Mesendoderm (in vitro differentiated cells): Measurements from ENCODE around the gene IRAK1BP1.
"Not testable (repeated sequence)": the region's sequence is repeated elsewhere in the genome, so short reads cannot be mapped to it uniquely, and the experiment has no call there.

Source experiments
- DNase-seq: peaks from one replicate; pipeline ENCODE4 v3.0.0; 2013
- H2AK5ac ChIP-seq: 2 replicates; pipeline ENCODE4 v1.6.1; 2013; ENCODE audit warnings: low read length, inconsistent platforms
- H2BK120ac ChIP-seq: 2 replicates; pipeline ENCODE4 v1.6.1; 2013; ENCODE audit warnings: low read depth, mild to moderate bottlenecking, low read length, moderate library complexity, mixed read lengths
- H2BK15ac ChIP-seq: replicated peaks from 2 replicates; pipeline ENCODE4 v1.6.1; 2013; ENCODE audit warnings: low read depth, mild to moderate bottlenecking, moderate library complexity
- H2BK5ac ChIP-seq: 2 replicates; pipeline ENCODE4 v1.6.1; 2013; ENCODE audit warnings: low read length, inconsistent platforms
- H3K18ac ChIP-seq: 2 replicates; pipeline ENCODE4 v1.6.1; 2013; ENCODE audit warnings: mild to moderate bottlenecking, low read length, mixed read lengths
- H3K23ac ChIP-seq: one replicate; pipeline ENCODE4 v1.6.1; 2013; ENCODE audit warnings: low read length
- H3K27ac ChIP-seq: 2 replicates; pipeline ENCODE4 v1.5.1; 2013; ENCODE audit warnings: low read depth, mild to moderate bottlenecking, inconsistent platforms, low read length, moderate library complexity
- H3K27me3 ChIP-seq: 2 replicates; pipeline ENCODE4 v1.6.1; 2013; ENCODE audit warnings: low read length, control low read depth, mild to moderate bottlenecking, inconsistent platforms; ENCODE audit not compliant: insufficient read depth, poor library complexity
- H3K36me3 ChIP-seq: 2 replicates; pipeline ENCODE4 v1.6.1; 2013; ENCODE audit warnings: low read length, inconsistent platforms; ENCODE audit not compliant: control insufficient read depth, insufficient read depth
- H3K4ac ChIP-seq: one replicate; pipeline ENCODE4 v1.6.1; 2013; ENCODE audit warnings: low read depth, mild to moderate bottlenecking, low read length, moderate library complexity
- H3K4me1 ChIP-seq: 2 replicates; pipeline ENCODE4 v1.6.1; 2013; ENCODE audit warnings: low read depth, low read length, inconsistent platforms; ENCODE audit not compliant: control insufficient read depth
- H3K4me2 ChIP-seq: 2 replicates; pipeline ENCODE4 v1.6.1; 2013; ENCODE audit warnings: low read length
- H3K4me3 ChIP-seq: 2 replicates; pipeline ENCODE4 v1.5.1; 2013; ENCODE audit warnings: mild to moderate bottlenecking, low read length
- H3K56ac ChIP-seq: one replicate; pipeline ENCODE4 v1.6.1; 2013; ENCODE audit warnings: low read length
- H3K79me1 ChIP-seq: 2 replicates; pipeline ENCODE4 v1.6.1; 2013; ENCODE audit warnings: low read length, inconsistent platforms
- H3K79me2 ChIP-seq: 2 replicates; pipeline ENCODE4 v1.6.1; 2013; ENCODE audit warnings: mild to moderate bottlenecking, low read length; ENCODE audit not compliant: control insufficient read depth, insufficient read depth
- H3K9ac ChIP-seq: 2 replicates; pipeline ENCODE4 v1.6.1; 2013; ENCODE audit warnings: low read length, inconsistent platforms
- H4K5ac ChIP-seq: one replicate; pipeline ENCODE4 v1.6.1; 2013; ENCODE audit warnings: low read length
- H4K8ac ChIP-seq: one replicate; pipeline ENCODE4 v1.6.1; 2013; ENCODE audit warnings: low read depth, mild to moderate bottlenecking, control low read depth, low read length, moderate library complexity
- WGBS: extraction: QIAGEN DNeasy Blood & Tissue Kit; methylation state at CpG from one replicate; pipeline ENCODE4 v1.1.7; 2013; ENCODE audit warnings: low lambda C conversion rate, missing lambda C conversion rate; ENCODE audit not compliant: insufficient coverage; ENCODE audit errors: extremely low coverage; 5-methylcytosine and 5-hydroxymethylcytosine counted together

IRAK1BP1 gene

DNA sequence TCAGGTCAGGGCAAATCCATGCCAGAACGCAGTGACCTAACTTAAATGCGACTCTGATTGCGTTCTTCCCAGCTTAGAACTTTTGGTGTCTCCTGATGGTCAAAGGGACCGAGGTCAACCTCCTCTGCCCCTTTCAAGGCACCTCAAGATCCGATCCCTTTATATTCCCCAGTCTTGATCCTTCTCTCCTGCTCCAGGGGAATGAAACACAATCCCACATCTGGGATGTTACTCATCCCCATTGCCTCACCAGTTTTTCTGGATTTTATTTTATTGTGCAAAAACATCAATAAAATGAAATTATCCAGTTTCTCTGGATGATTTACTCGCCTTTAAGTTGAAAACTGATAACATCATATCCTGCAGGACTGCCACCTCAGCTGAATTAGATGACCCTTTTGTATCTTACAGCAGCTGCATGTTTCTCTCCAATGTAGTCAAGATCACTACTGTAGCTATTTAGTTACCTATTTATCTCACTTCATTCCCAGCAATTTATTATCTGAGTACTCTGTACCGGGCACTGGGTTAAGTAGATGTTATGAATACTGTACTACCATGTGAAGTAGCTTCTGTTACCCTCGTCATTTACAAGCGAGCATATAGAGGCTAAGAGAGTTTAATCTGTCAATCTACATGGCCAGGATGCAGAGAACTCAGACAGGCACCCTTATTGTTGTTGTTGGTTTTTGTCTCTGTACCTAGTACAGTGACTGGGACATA lies 44.0 kb downstream of the IRAK1BP1 start:
- H3K27me3 ChIP-seq: no peaks in the 10 kb centered on the region
- no peak overlapping the region for H2BK120ac ChIP-seq

DNA sequence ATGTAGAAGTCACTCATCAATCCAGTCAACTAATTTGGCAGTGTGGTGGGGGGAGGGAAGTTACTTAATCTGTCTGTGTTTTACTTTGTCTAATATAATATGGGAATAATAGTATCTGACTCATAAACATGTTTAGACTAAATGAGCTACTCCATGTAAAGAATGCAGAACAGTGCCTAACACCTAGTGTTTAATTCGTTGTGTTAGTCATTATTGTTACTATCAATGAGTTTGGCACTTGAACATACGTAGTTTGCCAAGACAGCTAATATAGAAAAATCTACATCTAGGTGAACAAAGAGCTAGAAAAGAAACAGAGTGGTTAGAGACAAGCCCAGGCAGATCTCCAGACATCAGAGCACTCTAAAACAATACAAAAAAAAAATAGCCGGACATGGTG lies 49.1 kb downstream of the IRAK1BP1 start:
- H3K9ac ChIP-seq: no peak overlapping the region
- no peak overlapping the region for H3K27ac ChIP-seq
- WGBS: no CpG with 5 or more reads among the region's 3 CpGs
- H4K8ac ChIP-seq: no peak overlapping the region
- no peaks in the 10 kb centered on the region for H3K79me1 ChIP-seq
- no peak for DNase-seq
- no peak overlapping the region for H3K18ac ChIP-seq
- H2BK120ac ChIP-seq: no peak overlapping the region
- no peak overlapping the region for H2BK5ac ChIP-seq
- no peaks in the 10 kb centered on the region for H3K27me3 ChIP-seq
- H3K79me2 ChIP-seq: no peaks in the 10 kb centered on the region
- H3K56ac ChIP-seq: no peak overlapping the region
- H4K5ac ChIP-seq: no peak overlapping the region
- no peak overlapping the region for H3K4ac ChIP-seq
- H3K23ac ChIP-seq: no peak overlapping the region
- no peaks in the 10 kb centered on the region for H3K36me3 ChIP-seq
- no peak overlapping the region for H2AK5ac ChIP-seq
- H3K4me2 ChIP-seq: no peak overlapping the region
- H3K4me3 ChIP-seq: no peak overlapping the region
- no peak overlapping the region for H2BK15ac ChIP-seq
- H3K4me1 ChIP-seq: no peaks in the 10 kb centered on the region

More for the DNA sequence above, 44.0 kb downstream of the IRAK1BP1 start:
- no peak overlapping the region for H2AK5ac ChIP-seq
- no peak overlapping the region for H3K27ac ChIP-seq
- H3K23ac ChIP-seq: no peak overlapping the region
- no peak overlapping the region for H2BK15ac ChIP-seq
- no peaks in the 10 kb centered on the region for H3K79me2 ChIP-seq
- no peak overlapping the region for H4K8ac ChIP-seq
- DNase-seq: no peak
- no peak overlapping the region for H3K56ac ChIP-seq
- H3K4ac ChIP-seq: no peak overlapping the region
- H3K4me3 ChIP-seq: no peak overlapping the region
- no CpG with 5 or more reads among the region's 9 CpGs for WGBS
- H3K4me1 ChIP-seq: no peaks in the 10 kb centered on the region
- no peak overlapping the region for H3K9ac ChIP-seq
- H3K18ac ChIP-seq: no peak overlapping the region
- no peak overlapping the region for H3K4me2 ChIP-seq
- no peaks in the 10 kb centered on the region for H3K79me1 ChIP-seq
- no peak overlapping the region for H2BK5ac ChIP-seq
- no peak overlapping the region for H4K5ac ChIP-seq
- no peaks in the 10 kb centered on the region for H3K36me3 ChIP-seq

DNA sequence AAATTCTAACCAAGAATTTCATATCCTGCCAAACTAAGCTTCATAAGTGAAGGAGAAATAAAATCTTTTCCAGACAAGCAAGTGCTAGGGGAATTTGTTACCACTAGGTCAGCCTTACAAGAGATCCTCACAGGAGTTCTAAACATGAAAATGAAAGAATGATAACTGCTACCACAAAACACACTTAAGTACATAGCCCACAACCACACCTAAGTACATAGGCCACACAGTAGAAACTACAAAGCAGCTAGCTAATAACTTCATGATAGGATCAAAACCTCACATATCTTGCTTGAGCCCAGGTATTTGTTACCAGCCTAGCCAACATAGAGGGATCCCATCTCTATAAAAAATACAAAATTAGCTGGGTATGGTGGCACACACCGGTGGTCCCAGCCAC lies 50.4 kb downstream of the IRAK1BP1 start:
- H2BK15ac ChIP-seq: no peak overlapping the region
- no peak overlapping the region for H3K9ac ChIP-seq
- DNase-seq: no peak
- no peaks in the 10 kb centered on the region for H3K4me1 ChIP-seq
- H3K23ac ChIP-seq: no peak overlapping the region
- no CpG with 5 or more reads among the region's 1 CpG for WGBS
- H2AK5ac ChIP-seq: no peak overlapping the region
- H4K5ac ChIP-seq: no peak overlapping the region
- H3K56ac ChIP-seq: no peak overlapping the region
- no peak overlapping the region for H2BK120ac ChIP-seq
- no peaks in the 10 kb centered on the region for H3K79me1 ChIP-seq
- H3K27me3 ChIP-seq: no peaks in the 10 kb centered on the region
- H3K27ac ChIP-seq: no peak overlapping the region
- no peaks in the 10 kb centered on the region for H3K79me2 ChIP-seq
- no peak overlapping the region for H3K4me3 ChIP-seq
- H3K36me3 ChIP-seq: no peaks in the 10 kb centered on the region
- no peak overlapping the region for H2BK5ac ChIP-seq
- no peak overlapping the region for H3K4me2 ChIP-seq
- no peak overlapping the region for H3K4ac ChIP-seq
- no peak overlapping the region for H4K8ac ChIP-seq
- H3K18ac ChIP-seq: no peak overlapping the region

DNA sequence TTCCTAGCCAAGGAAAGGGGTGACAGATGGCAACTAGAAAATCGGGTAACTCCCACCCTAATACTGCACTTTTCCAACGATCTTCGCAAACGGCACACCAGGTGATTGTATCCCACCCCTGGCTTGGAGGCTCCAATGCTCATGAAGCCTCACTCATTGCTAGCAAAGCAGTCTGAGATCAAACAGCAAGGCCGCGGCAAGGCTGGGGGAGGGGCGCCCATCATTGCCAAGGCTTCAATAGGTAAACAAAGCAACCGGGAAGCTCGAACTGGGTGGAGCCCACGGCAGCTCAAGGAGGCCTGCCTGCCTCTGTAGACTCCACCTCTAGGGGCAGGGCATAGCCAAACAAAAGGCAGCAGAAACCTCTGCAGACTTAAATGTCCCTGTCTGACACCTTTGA lies 53.8 kb downstream of the IRAK1BP1 start:
- not testable (repeated sequence) for H2BK5ac ChIP-seq, H3K4ac ChIP-seq, H3K79me2 ChIP-seq, H3K4me1 ChIP-seq, H3K4me3 ChIP-seq, H3K18ac ChIP-seq, H3K23ac ChIP-seq, H2BK15ac ChIP-seq, H3K56ac ChIP-seq, H3K4me2 ChIP-seq, H3K27ac ChIP-seq, H3K27me3 ChIP-seq, DNase-seq, H4K8ac ChIP-seq, H3K79me1 ChIP-seq, H3K9ac ChIP-seq, H2AK5ac ChIP-seq, H4K5ac ChIP-seq, H3K36me3 ChIP-seq, H2BK120ac ChIP-seq
- WGBS: no CpG with 5 or more reads among the region's 10 CpGs

- DNase-seq: no peak
- no peak overlapping the region for H2AK5ac ChIP-seq
- H3K27me3 ChIP-seq: no peaks in the 10 kb centered on the region
- no peaks in the 10 kb centered on the region for H3K36me3 ChIP-seq
- no peak overlapping the region for H3K9ac ChIP-seq
- no peaks in the 10 kb centered on the region for H3K4me1 ChIP-seq
- no peak overlapping the region for H2BK5ac ChIP-seq
- no peak overlapping the region for H4K5ac ChIP-seq
- H3K4ac ChIP-seq: no peak overlapping the region
- no peaks in the 10 kb centered on the region for H3K79me2 ChIP-seq
- no peak overlapping the region for H3K56ac ChIP-seq
- H3K79me1 ChIP-seq: no peaks in the 10 kb centered on the region
- H3K23ac ChIP-seq: no peak overlapping the region
- no peak overlapping the region for H3K18ac ChIP-seq
- no CpG with 5 or more reads among the region's 3 CpGs for WGBS
- H2BK15ac ChIP-seq: no peak overlapping the region
- H4K8ac ChIP-seq: no peak overlapping the region
- no peak overlapping the region for H3K27ac ChIP-seq
- no peak overlapping the region for H3K4me2 ChIP-seq
- no peak overlapping the region for H2BK120ac ChIP-seq
- no peak overlapping the region for H3K4me3 ChIP-seq
Observed at GRCh38 chr6:78925317-78925716, 58.0 kb downstream of the IRAK1BP1 start.

GRCh38 chr6:78935553-78935952 lies 68.2 kb downstream of the IRAK1BP1 start:
- H3K27me3 ChIP-seq: no peaks in the 10 kb centered on the region
- H3K18ac ChIP-seq: no peak overlapping the region
- no peak overlapping the region for H3K56ac ChIP-seq
- H2BK5ac ChIP-seq: no peak overlapping the region
- no CpG with 5 or more reads among the region's 2 CpGs for WGBS
- no peak overlapping the region for H3K4ac ChIP-seq
- H3K79me1 ChIP-seq: no peaks in the 10 kb centered on the region
- no peak overlapping the region for H3K27ac ChIP-seq
- no peak overlapping the region for H2AK5ac ChIP-seq
- no peak overlapping the region for H3K4me2 ChIP-seq
- H3K4me1 ChIP-seq: no peaks in the 10 kb centered on the region
- H2BK15ac ChIP-seq: no peak overlapping the region
- DNase-seq: no peak
- no peaks in the 10 kb centered on the region for H3K36me3 ChIP-seq
- H3K23ac ChIP-seq: no peak overlapping the region
- H3K79me2 ChIP-seq: no peaks in the 10 kb centered on the region
- no peak overlapping the region for H3K9ac ChIP-seq
- no peak overlapping the region for H3K4me3 ChIP-seq
- H4K8ac ChIP-seq: no peak overlapping the region
- H2BK120ac ChIP-seq: no peak overlapping the region
- H4K5ac ChIP-seq: no peak overlapping the region
